K562 (cell line): Measurements from ENCODE around the gene APOM. TPM values are rescaled to one million over a fixed set of nuclear protein-coding genes. Genes with fewer than 3 reads are reported as not detected.

Experiments used
- BHLHE40 ChIP-seq: IDR thresholded peaks from 2 replicates; pipeline ENCODE4 v1.6.1; 2011; ENCODE audit warnings: low read length, improper control_type of control experiment
- CGGBP1 ChIP-seq: fragments of 250-450 bp; sonication (Bioruptor Pico); IDR thresholded peaks from 2 replicates; pipeline ENCODE4 v1.9.0; 2021; ENCODE audit warnings: mild to moderate bottlenecking
- DACH1 ChIP-seq: fragments of 450-650 bp; IDR thresholded peaks from 2 replicates; pipeline ENCODE4 v1.6.1; 2018; ENCODE audit not compliant: partially characterized antibody
- MAFG ChIP-seq: fragments of 450-650 bp; conservative IDR thresholded peaks from 2 replicates; pipeline ENCODE4 v1.6.1; 2016; ENCODE audit warnings: missing genetic modification characterization, missing compliant biosample characterization
- MNT ChIP-seq, 2 experiments: fragments of 450-650 bp; conservative IDR thresholded peaks; 2 replicates each; pipeline ENCODE4 v1.6.1; 2017; ENCODE audit warnings: mild to moderate bottlenecking in 2 of 2, moderate library complexity in 2 of 2
- NR2C2 ChIP-seq, 2 experiments: fragments of 200-800 bp in 1 of 2; sonication (Bioruptor generic) in 1 of 2; sonication (generic) in 1 of 2; formaldehyde crosslinking in 1 of 2; IDR thresholded peaks; 2 replicates each; pipeline versions ENCODE4 v1.6.1 to v1.8.0; 2016 to 2022; ENCODE audit warnings: mild to moderate bottlenecking in 1 of 2, missing compliant biosample characterization in 1 of 2, missing genetic modification characterization in 1 of 2, missing genetic modification reagents in 1 of 2
- POLR3A ChIP-seq: IDR thresholded peaks from 2 replicates; pipeline ENCODE4 v1.6.1; 2011; ENCODE audit warnings: borderline replicate concordance, mild to moderate bottlenecking, moderate library complexity; ENCODE audit not compliant: insufficient read length, insufficient read depth; ENCODE audit errors: extremely low read depth
- SP2 ChIP-seq: IDR thresholded peaks from 2 replicates; pipeline ENCODE4 v1.6.1; 2011; ENCODE audit warnings: mild to moderate bottlenecking, low read depth, low read length, moderate library complexity; ENCODE audit not compliant: poor library complexity, severe bottlenecking; ENCODE audit errors: extremely low read depth
- TEAD2 ChIP-seq: fragments of 450-650 bp; IDR thresholded peaks from 2 replicates; pipeline ENCODE4 v1.6.1; 2016; ENCODE audit warnings: missing genetic modification characterization, control low read depth, missing compliant biosample characterization
- WHSC1 ChIP-seq: IDR thresholded peaks from one replicate; pipeline ENCODE4 v1.6.1; 2012; ENCODE audit warnings: low read length, control low read depth, inconsistent platforms
- XRCC3 ChIP-seq: fragments of 450-650 bp; IDR thresholded peaks from 2 replicates; pipeline ENCODE4 v1.6.1; 2017; ENCODE audit warnings: mild to moderate bottlenecking, moderate library complexity
- ZBTB17 ChIP-seq: fragments of 450-650 bp; formaldehyde crosslinking; IDR thresholded peaks from 2 replicates; pipeline ENCODE4 v1.4.0; 2020; ENCODE audit warnings: mild to moderate bottlenecking
- polyA plus RNA-seq, 8 experiments: library from polyadenylated mRNA; depleted of rRNA in 4 of 8; stranded (reverse) in 5 of 8; unstranded in 3 of 8; fragments of >200 nt; fragmentation: Nextera tagmentation in 2 of 8; fragmentation: Illumina TruSeq in 1 of 8; extraction: Ambion mirVana in 2 of 8; extraction: Trizol in 1 of 8; gene quantifications; 2 replicates each; pipeline versions ENCODE4 v1.2.1 to v1.2.3, GENCODE V29; 2011 to 2014; ENCODE audit warnings: inconsistent platforms in 1 of 8, missing spikeins in 1 of 8
- total RNA-seq, 7 experiments: library from RNA; depleted of rRNA in 6 of 7; stranded (reverse); fragments of >200 nt in 6 of 7; fragmentation: Illumina TruSeq in 2 of 7; extraction: Trizol in 2 of 7; gene quantifications; 2 replicates each; pipeline versions ENCODE4 v1.2.1 to v1.2.3, GENCODE V29; 2011 to 2021; ENCODE audit warnings: low replicate concordance in 1 of 7
- TF ChIP-seq, protein P1 (sequence below): IDR thresholded peaks from 3 replicates; pipeline ENCODE4 v1.6.1; 2011; ENCODE audit warnings: borderline replicate concordance, mild to moderate bottlenecking, moderate library complexity; ENCODE audit not compliant: insufficient read length; ENCODE audit errors: extremely low read depth
- TF ChIP-seq, protein P2 (sequence below): fragments of 250-450 bp; sonication (Bioruptor Pico); IDR thresholded peaks from 2 replicates; pipeline ENCODE4 v1.5.0; 2022; ENCODE audit warnings: mild to moderate bottlenecking
- TF ChIP-seq, protein P3 (sequence below): sonication (generic); formaldehyde crosslinking; IDR thresholded peaks from 2 replicates; pipeline ENCODE4 v1.5.0; 2020; ENCODE audit warnings: missing genetic modification reagents
- TF ChIP-seq, protein P4 (sequence below): sonication (generic); IDR thresholded peaks from 2 replicates; pipeline ENCODE4 v1.6.1; 2016
- TF ChIP-seq, protein P5 (sequence below): sonication (generic); formaldehyde crosslinking; IDR thresholded peaks from 2 replicates; pipeline ENCODE4 v1.9.0; 2022; ENCODE audit warnings: mild to moderate bottlenecking, missing genetic modification reagents

Gene APOM
- total and polyA plus RNA-seq, 9 of the 15 experiments (the other 6 are each of a cell fraction or from before 2014, with no cell fraction given), result 5.7 to 24.3 (median 10.4) TPM

DNA sequence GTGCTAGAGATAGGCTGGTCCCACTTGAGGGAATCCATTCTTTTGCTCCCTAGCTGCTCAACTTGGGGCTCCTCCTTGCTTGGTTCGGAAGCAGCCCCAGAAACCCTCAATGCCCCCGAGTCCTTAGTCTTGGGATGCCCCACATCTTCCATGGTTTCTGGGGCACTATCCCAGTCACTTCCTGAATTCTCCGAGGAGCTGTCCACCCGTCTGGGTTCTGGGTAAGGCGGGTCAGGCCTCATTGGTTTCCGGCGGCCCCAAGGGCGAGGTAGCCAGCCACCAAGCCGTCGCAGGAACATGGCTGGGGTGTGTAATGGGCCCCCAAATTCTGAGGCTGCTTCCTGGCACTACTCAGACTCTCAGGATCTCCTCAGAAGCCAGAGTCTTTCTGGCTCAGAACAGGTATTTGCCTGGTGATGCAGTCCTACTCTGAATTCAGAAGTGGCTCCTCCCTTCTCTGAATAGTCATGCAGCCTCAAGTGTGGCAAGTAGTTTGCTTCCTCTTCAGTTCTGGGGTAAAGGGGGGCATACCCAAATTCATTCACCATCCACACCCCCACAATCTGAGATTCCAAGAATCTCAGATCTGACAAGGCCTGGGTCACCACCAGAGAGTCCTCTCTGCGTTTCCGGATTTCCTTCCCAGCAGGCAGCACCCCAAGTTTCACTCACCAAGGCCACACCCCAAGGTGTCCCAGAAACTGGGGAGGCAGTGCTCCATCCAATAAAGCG, 4.1 kb downstream of the APOM start (continued):
- no peak for TF ChIP-seq MNT (conservative IDR thresholded peaks at IDR 0.05)
- 0 out of 2 replicates have a peak, but pooled peaks have one; percentile 27 for TF ChIP-seq NR2C2 (CRISPR knock-in tag; IDR thresholded peaks at IDR 0.05)
- no peak for TF ChIP-seq NR2C2 (tag; IDR thresholded peaks at IDR 0.05)
- no peak for TF ChIP-seq CGGBP1 (CRISPR knock-in tag)
- no peak for TF ChIP-seq DACH1
- TF ChIP-seq MAFG (tag), result no peak
- TF ChIP-seq, protein P1, sequence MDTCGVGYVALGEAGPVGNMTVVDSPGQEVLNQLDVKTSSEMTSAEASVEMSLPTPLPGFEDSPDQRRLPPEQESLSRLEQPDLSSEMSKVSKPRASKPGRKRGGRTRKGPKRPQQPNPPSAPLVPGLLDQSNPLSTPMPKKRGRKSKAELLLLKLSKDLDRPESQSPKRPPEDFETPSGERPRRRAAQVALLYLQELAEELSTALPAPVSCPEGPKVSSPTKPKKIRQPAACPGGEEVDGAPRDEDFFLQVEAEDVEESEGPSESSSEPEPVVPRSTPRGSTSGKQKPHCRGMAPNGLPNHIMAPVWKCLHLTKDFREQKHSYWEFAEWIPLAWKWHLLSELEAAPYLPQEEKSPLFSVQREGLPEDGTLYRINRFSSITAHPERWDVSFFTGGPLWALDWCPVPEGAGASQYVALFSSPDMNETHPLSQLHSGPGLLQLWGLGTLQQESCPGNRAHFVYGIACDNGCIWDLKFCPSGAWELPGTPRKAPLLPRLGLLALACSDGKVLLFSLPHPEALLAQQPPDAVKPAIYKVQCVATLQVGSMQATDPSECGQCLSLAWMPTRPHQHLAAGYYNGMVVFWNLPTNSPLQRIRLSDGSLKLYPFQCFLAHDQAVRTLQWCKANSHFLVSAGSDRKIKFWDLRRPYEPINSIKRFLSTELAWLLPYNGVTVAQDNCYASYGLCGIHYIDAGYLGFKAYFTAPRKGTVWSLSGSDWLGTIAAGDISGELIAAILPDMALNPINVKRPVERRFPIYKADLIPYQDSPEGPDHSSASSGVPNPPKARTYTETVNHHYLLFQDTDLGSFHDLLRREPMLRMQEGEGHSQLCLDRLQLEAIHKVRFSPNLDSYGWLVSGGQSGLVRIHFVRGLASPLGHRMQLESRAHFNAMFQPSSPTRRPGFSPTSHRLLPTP, result no peak
- TF ChIP-seq, protein P2, sequence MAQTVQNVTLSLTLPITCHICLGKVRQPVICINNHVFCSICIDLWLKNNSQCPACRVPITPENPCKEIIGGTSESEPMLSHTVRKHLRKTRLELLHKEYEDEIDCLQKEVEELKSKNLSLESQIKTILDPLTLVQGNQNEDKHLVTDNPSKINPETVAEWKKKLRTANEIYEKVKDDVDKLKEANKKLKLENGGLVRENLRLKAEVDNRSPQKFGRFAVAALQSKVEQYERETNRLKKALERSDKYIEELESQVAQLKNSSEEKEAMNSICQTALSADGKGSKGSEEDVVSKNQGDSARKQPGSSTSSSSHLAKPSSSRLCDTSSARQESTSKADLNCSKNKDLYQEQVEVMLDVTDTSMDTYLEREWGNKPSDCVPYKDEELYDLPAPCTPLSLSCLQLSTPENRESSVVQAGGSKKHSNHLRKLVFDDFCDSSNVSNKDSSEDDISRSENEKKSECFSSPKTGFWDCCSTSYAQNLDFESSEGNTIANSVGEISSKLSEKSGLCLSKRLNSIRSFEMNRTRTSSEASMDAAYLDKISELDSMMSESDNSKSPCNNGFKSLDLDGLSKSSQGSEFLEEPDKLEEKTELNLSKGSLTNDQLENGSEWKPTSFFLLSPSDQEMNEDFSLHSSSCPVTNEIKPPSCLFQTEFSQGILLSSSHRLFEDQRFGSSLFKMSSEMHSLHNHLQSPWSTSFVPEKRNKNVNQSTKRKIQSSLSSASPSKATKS (CRISPR knock-in tag), result no peak
- TF ChIP-seq, protein P3, sequence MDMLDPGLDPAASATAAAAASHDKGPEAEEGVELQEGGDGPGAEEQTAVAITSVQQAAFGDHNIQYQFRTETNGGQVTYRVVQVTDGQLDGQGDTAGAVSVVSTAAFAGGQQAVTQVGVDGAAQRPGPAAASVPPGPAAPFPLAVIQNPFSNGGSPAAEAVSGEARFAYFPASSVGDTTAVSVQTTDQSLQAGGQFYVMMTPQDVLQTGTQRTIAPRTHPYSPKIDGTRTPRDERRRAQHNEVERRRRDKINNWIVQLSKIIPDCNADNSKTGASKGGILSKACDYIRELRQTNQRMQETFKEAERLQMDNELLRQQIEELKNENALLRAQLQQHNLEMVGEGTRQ (CRISPR knock-in tag), result no peak
- TF ChIP-seq TEAD2, result no peak
- no peak for TF ChIP-seq BHLHE40
- no peak for TF ChIP-seq POLR3A
- TF ChIP-seq SP2, result peak; percentile 2
- TF ChIP-seq, protein P4, sequence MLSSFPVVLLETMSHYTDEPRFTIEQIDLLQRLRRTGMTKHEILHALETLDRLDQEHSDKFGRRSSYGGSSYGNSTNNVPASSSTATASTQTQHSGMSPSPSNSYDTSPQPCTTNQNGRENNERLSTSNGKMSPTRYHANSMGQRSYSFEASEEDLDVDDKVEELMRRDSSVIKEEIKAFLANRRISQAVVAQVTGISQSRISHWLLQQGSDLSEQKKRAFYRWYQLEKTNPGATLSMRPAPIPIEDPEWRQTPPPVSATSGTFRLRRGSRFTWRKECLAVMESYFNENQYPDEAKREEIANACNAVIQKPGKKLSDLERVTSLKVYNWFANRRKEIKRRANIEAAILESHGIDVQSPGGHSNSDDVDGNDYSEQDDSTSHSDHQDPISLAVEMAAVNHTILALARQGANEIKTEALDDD, result no peak
- TF ChIP-seq, protein P5, sequence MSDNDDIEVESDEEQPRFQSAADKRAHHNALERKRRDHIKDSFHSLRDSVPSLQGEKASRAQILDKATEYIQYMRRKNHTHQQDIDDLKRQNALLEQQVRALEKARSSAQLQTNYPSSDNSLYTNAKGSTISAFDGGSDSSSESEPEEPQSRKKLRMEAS (CRISPR knock-in tag), result no peak; the same call in 1 of the 2 replicates
- no peak for TF ChIP-seq XRCC3
- TF ChIP-seq WHSC1, result no peak
- no peak for TF ChIP-seq ZBTB17 (CRISPR knock-in tag)
